ENCODE measurements around the gene ADARB2.

DNA sequence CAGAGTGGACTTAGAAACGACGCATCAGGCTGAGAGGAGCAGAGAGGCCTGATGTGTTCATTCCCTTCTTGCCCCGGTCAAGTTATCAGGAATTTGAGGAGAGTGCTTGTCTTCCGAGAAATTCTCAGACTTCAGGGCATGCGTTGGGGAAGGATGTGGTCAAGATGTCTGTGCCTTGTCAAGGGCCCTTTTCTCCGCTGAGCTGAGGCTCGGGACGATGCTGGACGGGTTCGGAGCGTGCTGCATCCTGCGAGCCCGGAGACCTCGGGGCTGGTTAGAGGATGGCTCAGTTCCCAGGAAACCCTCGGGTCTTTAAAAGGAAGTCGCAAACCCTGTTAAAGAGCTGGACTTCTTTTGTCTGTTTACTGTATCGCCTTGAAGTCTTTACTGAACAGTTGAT lies 325.4 kb downstream of the ADARB2 start:
- TF ChIP-seq TAF1 (IDR thresholded peaks at IDR 0.05; ENCODE audit: borderline replicate concordance, insufficient read depth, low read length): no peak
- TF ChIP-seq SIN3A (IDR thresholded peaks at IDR 0.05; ENCODE audit: borderline replicate concordance, insufficient read depth, low read length): no peak
- TF ChIP-seq POLR2AphosphoS5 (IDR thresholded peaks at IDR 0.05; ENCODE audit: low read depth, low read length): no peak
